HG02763 (cell line): ENCODE data around the gene AMZ1.
"Not testable (repeated sequence)": the region's sequence is repeated elsewhere in the genome, so short reads cannot be mapped to it uniquely, and the experiment has no call there.

ENCODE experiments used
- ATAC-seq: cut with Tn5 transposase; IDR thresholded peaks from one replicate; pipeline ENCODE4 v1.9.1; 2021; ENCODE audit warnings: mild to moderate bottlenecking, moderate library complexity; ENCODE audit not compliant: unreplicated experiment

AMZ1 gene

DNA sequence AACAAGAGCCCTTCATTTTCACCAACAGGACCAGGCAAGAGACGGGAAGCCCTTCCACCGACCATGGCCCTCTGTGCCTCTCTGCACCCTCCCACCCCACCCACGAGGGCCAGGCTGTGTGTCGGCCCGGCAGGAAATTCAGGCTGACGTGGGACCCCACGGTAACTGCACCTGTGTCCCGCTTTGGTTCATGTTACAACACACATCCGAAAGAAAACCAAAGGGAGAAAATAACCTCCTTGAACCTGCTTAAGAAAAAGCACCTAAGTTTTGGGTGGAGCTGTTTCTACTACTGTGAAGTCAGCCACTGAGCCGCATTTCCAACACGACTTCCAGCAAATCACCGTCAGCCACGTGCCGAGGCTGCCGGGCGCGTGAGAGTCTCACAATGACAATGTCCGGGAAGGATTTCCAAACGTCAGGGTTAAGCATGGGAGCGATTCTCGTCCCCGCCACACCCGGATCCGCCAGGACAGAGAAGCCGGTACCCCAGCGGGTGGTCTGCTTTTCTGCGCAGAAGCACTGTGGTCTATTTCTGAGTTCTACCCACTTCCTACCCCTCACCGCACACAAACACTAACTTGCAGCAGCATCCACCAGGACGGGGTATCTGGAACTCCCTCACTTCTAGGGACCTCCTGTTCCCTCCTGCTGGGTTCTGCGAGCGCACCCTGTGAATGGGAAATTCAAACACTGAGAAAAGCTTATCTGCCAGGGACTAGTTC lies 36.6 kb downstream of the AMZ1 start:
- ATAC-seq: no peak

- ATAC-seq: no peak
Measured at GRCh38 chr7:2725178-2726105, 37.4 kb downstream of the AMZ1 start.

DNA sequence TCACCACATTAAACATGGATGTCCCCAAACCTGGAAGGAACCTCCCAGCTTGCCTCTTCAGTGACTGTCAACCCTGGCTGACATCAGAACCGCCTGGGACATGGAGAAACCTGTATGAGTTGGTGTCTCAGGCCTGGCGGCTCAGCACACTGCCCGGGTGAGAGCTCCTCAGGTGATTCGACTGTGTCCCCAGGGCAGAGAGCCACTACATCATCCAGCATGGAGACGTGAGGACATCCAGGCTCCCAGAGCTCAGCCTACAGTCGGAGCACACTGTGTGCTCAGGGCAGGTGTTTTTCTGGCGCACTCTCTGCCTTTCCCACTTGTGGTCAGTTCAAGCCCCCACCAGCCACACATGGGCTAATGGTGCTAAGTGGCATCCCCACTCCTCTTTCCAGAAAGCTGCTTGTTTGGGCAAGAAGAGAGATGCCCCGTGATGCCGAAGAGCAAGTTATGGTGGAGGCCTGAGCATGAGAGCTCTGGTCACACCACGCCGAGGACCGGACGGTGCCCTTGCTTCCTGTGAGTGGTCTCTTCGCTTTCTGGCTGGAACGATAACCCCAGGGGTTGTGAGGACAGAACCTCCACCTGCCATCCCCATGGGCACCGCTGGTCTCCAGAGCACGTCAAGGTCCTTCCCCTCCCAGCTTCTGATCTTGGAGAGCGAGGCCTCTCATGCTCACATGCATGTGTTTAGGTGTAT lies 38.5 kb downstream of the AMZ1 start:
- ATAC-seq: no peak

GRCh38 chr7:2727206-2727605 lies 39.2 kb downstream of the AMZ1 start:
- not testable (repeated sequence) for ATAC-seq

GRCh38 chr7:2728316-2729030 lies 40.5 kb downstream of the AMZ1 start:
- no peak for ATAC-seq

- ATAC-seq: no peak
Measured at GRCh38 chr7:2729031-2729892, 41.3 kb downstream of the AMZ1 start.

DNA sequence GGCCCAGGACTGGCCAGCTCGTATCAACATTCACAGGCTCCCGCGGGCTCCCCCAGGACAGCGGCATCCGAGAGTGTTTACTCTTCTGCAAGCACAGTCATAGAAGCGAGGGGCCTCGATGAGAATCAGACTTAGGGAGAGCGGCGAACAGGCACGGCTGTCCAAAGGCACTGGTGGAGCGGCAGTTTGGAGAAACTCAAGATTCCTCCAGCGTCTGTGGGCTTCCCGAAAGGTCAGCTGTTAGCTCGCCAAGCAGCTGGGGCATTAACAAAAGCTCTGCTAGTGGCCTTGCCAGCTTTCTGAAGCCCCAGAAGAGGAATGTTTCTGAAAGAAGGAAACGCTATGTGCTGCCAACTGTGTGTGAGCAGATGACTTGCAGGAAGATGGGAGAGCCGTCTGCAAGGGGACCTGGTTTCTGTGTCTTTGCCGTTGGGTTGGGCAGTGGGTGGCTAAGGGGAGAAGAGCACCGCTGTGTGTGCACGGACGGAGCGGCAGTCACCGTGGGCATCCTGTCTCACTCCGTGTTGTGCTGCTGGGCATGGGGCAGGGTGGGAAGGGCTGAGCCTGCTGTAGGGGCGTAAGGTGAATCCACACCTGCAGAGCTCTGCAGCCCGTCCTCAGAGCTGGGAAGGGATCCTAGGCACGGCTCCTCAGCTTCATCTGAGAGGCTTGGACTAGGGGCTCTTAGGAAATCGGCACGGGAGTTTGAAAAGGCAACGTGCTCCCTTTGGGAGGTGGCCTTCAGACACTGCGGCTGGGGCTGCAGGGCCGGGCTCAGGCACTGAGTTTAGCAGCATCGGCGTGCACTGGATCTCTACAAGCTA lies 42.1 kb downstream of the AMZ1 start:
- ATAC-seq: no peak

DNA sequence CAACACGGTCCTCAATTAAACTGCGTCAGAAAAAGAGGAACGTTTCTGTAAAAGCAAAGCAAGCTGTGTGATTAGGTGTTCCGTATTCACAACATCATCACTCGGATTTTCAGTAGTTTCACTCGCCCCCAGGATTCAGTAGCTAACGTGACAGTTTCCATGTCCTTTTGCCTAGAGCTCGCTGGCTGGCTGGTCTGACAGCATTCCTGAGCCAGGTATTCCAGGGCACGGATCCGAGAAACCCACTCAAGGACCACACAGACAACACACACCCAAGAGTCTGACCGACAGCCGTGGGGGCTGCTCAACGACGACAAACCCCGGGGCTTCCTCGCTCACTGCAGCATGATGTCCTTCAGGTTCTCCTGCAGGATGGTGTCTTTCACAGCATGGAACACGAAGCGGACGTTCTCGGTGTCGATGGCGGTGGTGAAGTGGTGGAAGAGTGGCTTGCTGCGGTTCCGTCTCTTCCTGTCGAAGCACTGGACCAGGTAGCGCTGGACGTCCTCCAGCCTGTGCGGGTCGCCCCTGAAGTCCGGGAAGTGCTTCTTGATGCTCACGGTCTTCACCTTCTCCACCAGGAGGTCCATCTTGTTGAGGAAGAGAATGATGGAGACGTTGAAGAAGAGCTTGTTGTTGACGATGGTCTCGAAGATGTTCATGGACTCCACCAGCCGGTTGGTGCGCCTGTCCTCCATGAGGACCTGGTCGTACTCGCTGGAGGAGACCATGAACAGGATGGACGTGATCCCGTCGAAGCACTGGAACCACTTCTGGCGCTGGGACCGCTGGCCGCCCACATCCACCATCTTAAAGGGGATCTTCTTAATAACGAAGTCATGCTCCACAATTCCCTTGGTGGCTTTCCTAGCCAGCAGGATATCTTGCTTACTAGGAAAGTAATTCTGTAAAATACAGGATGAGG lies 43.1 kb downstream of the AMZ1 start:
- no peak for ATAC-seq

DNA sequence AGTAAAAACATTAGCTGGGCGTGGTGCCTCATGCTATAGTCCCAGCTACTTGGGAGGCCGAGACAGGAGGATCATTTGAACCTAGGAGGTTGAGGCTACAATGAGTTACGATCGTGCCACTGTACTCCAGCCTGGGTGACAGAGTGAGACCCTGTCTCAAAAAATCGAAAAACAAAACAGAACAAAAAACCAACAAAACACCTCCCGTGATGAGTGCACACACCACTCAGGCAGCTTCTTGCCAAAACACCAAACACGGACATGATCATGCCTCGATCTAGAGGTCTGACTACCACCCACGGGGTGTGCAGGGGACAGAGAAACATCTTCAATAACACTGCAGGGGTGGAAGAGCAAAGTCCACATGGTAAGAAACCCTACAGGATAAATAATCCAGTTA lies 44.4 kb downstream of the AMZ1 start:
- no peak for ATAC-seq

GRCh38 chr7:2732959-2733584 lies 45.1 kb downstream of the AMZ1 start:
- no peak for ATAC-seq

DNA sequence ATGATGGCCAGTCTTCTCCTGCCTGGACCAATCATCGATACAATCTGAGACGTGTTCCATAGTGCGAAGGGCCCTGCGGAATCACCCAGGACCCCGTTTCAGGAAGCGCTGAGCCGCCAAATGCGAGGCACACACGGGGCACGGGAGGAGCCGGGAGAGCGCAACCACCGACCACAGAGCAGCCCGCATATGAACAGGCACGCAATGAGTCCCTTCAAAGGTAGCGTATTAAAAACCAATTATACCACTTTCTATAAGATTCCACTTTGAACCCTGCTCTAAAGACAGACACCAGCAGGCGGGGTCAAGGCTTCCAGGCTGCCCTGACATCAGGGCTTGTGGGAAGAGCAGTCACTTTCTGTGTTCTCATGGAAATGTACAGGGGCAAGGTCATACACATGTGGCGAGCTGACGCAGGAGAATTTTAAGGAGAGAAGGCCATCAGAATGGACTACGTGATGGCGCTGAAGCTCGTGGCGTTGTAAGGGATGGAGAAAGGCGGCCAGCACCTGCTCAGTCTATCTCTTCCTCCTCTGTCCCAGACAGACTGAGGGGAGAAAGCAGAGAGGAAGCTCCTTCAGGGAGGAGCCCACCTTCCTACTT lies 46.2 kb downstream of the AMZ1 start:
- no peak for ATAC-seq

DNA sequence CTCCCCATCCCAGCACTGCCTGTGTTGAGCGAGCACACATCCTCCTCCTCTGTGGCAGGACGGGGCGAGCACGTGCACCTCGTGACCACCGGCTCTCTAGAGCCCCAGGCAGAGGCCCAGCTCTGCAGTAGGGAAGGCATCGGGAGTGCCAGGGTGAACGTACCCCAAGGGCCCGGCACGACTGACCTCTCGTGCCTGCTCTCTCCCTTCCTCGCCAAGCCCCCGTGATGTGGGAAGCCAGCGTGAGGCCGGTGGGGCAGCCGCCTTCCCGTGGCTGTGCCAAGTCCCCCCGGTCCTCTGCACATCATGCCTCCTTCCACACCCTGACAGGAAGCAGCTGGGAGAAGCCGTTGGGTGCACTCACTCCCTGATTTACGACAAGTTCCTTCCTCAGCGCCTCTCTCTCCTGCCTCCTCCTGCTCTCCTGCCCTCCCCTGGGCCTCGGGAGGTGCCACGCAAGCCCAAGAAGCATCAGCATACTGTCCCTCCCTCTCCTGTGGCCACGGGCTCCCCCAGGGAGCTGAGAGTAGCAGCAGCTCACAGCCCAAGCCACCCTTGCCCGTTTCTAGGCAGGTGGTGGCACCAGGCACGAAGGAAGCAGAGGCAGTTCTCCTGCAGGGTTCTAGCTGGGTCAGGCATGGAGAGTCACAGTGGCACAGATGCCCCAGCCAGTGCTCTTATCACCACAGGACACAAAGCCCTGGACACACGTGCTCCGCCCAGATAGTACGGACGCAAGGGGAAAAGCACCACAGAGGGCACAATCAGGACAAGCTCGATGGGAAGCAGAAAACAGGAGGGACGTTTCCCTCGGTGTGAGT lies 47.0 kb downstream of the AMZ1 start:
- no peak for ATAC-seq

GRCh38 chr7:2735744-2736143 lies 47.7 kb downstream of the AMZ1 start:
- ATAC-seq: no peak

- ATAC-seq: no peak
Measured at GRCh38 chr7:2736411-2736914, 48.5 kb downstream of the AMZ1 start.

DNA sequence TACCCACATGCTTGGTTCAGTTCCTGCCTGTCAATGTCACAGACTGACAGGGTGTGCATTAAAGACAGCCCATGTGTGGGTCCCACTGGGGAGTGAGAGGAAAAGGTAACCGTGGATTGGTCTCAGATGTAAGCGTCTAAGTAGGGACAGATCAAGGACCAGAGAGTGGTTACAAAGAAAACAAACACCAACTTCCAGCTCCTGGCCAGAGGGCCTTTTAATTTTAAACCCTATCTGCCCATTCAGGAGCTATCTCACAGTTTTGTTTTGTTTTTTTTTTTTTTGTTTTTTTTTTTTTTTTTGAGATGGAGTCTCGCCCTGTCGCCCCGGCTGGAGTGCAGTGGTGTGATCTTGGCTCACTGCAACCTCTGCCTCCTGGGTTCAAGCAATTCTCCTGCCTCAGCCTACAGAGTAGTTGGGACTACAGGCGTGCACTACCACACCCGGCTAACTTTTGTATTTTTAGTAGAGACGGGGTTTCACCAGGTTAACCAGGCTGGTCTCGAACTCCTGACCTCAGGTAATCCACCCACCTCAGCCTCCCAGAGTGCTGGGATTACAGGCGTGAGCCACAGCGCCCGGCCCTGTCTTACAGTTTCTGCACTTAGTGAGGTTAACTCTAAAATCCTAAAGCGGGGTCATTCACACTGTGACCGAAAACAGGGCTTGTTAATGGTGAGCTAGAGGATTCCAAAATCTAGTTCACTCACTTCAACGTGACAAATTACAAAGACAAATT lies 49.2 kb downstream of the AMZ1 start:
- not testable (repeated sequence) for ATAC-seq
